HuH-7 (cell line): ENCODE data around the gene PGLYRP1.
A peak's percentile ranks its signal among the peaks of the same experiment; 100 is the strongest.

ENCODE experiments used
- DNase-seq: peaks from one replicate; pipeline ENCODE4 v3.0.0; 2011; ENCODE audit warnings: low spot score

PGLYRP1 gene

DNA sequence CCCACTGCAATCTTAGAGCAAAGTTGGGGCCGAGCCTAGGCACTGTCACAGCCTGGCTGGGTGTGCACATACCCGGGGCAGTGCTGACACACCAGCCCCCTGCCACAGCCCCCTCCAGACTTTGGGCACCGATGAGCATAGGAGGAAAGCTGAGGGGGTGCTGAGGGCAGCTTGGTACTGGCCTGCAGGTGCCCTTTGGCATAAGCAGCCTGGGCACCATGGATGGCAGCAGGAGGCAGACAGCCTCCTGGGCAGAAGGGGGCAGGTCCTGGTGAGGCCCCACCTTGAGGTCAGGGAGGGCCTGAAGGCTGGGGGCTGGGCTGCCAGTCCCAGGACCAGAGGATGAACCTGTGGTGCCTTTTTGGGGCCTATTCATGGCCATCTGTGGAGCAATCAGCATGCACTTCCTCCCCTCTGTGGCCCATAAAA lies 9.8 kb upstream of the PGLYRP1 start:
- no peak for DNase-seq

DNA sequence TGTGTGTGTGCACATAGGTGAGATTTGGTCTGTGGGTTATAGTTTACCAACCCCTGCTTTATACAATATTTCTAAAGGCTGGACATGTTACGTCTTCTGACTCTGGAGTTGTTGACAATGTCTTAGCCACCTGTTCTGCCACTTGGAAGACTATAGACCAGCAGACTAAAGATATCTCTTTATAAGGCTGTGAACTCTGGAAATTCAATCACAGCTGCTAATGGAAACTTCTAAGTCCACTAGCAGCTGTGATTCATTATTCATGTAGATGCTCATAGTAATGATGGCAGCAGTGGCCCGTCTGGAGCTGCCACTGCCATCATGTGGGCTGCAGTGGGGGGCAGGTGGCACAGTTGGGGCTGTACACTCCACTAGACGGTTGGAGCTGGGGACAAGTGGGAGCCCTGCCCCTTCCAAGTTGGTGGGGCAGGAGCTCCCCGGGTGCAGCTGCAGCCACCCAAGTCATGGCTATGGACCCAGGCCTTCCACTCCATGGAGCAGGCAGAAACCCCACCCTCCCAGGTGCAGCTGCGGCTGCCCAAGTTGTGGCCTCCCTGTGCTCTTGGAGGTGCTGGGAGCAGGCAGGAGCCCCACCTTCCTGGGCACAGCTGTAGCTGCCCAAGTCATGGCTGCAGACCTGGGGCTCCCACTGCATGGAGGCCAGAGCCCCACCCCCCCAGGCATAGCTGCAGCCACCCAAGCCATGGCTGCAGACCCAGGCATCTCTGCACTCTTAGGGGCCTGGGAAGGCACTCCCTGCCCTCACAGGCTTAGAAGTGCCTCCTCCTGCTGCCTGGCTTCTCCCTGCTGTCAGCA lies 9.1 kb upstream of the PGLYRP1 start:
- DNase-seq: no peak

DNA sequence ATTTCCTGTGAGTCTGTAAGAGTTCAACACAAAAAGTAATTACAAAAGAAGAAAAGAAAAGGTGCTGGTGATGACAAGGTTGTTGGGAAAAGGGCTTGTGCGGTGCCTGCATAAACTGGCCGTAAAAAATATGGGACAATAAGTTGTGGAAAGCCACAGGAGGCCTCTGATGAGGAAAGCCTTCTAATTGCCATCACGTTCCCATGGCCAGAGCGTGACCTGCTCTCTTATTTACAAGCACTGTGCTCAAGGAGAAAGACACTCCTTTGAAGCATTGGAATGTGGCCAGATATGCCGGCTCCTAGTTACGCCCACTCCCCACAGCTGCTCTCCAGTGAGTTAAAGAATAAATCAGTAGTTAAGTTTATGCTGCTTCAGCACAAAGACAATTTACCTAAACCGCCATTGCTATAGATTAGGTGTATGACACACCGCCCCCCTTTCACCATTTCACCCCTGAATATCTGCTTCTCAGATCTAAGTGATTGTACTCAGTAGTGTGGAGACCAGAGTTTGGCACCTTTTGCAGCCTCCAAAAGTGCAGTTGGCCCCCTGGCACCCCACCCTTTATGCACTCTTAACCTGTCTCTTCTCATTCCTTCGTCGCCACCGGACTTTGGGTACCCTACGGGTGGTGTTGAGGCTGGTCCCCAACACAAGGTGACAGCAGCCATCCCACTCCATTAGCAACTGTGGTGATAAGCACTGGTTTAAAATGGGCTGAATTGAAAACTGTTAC lies 8.1 kb upstream of the PGLYRP1 start:
- no peak for DNase-seq

DNA sequence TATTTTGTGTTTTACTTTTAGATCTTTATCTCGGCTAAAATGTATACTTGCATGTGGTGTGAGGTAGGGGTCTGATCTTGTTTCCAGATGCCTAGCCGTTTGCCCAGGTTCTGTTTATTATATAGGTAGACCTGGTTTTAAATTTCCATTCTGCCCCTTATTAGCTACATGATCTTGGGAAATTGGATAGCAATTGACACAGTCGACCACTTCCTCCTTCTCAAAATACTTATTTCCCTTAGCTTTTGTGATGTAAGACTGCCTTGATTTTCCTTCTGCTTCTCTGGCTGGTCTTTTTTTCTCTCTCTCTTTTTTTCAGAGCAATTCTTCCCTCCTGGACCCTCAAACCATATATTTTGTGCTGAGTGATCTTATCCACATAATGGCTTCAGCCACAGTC lies 3.0 kb upstream of the PGLYRP1 start:
- DNase-seq: no peak

DNA sequence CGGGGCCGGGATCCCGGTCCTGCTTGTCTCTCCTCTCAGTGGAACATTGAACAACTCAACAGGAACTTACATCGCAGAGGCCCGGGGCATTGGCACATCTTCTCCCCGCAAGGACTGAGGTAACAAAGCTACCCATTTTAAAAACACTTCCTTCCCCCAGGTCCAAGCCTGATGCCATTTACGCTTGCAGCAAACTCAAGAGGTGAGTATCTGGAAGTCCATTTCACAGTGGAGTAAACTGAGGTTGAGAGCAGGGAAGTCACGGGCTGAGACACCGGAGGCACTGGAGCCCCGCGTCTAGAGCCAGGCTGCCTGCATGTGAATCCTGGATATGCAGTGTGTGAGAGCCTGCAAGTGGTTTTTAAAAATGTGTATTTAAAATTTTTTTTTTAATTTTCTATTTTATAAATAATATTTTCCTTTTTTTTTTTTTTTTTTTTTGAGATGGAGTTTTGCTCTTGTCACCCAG lies 492 bp upstream of the PGLYRP1 start:
- no peak for DNase-seq

DNA sequence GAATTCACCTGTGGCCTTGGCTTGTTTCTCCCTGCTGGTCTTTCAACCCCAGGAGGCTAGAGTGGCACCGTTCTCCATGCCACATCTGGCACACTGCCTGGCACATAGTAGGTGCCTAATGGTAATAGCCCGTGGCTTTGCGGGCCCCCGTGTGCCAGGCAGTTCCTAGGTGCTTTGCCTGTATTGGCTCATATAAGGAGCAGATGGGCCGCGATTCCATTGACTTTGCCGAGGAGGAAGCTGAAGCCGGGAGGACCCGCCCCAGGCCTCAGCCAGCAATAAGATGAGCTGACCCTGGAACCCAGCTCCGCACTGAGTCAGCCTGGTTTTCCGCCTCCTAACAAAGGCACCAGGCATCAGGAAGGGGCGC lies 807 bp downstream of the PGLYRP1 start:
- DNase-seq: no peak

DNA sequence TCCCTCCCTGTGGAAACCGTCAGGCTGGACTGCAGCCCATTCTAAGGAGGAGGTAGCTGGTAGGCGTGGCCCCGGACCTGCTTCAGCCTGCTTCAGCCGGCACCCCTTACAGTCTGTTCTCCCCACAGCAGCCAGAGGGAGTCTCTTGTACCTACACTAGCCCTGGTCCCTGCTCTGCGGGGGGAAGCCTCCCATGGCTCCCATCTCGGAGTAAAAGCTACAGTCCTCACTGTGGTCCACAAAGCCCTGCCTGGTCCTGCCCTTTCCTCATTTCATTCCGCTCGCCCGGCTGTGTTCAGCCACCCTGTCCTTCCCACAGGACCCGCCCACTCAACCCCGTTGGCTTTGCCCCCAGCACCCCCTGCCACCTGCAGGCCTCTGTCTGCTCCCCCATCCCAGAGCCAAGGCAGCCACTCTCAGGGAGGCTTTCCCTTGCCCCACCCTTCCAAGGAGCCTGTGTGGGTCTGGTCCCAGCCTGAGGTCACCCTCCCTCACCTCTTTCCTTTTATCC lies 1.3 kb downstream of the PGLYRP1 start:
- no peak for DNase-seq

DNA sequence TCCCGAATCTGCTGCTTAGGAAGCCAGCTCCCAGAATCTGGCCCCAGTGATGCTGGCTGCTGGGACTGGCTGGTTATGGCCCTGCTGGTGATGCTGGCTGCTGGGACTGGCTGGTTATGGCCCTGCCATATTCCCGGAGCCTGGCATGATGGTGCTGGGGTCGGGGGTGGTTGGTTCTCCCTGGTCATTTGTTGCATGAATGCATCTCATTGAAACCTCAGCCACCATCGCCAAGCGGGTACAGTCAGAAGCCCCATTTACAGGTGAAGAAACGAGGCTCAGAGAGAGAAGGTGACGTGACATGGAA lies 2.1 kb downstream of the PGLYRP1 start:
- no peak for DNase-seq

DNA sequence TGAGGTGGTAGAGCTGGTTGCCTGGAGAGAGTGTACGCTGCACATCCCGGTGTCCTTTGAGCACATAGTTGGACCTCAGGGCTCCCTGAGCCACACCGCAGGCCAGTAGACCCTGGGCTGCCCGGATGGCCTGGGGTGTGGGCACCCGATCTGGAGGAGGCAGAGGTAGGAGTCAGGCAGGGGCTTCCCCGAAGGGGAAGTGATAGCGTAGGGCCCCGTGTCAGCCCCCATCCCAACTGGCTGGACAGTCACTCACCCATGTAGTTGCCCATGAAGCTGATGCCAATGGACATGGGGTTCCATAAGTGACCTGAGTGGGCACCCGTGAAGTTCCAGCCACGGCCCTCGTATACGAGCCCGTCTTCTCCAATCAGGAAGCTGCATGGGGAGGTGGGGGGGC lies 3.6 kb downstream of the PGLYRP1 start:
- no peak for DNase-seq

DNA sequence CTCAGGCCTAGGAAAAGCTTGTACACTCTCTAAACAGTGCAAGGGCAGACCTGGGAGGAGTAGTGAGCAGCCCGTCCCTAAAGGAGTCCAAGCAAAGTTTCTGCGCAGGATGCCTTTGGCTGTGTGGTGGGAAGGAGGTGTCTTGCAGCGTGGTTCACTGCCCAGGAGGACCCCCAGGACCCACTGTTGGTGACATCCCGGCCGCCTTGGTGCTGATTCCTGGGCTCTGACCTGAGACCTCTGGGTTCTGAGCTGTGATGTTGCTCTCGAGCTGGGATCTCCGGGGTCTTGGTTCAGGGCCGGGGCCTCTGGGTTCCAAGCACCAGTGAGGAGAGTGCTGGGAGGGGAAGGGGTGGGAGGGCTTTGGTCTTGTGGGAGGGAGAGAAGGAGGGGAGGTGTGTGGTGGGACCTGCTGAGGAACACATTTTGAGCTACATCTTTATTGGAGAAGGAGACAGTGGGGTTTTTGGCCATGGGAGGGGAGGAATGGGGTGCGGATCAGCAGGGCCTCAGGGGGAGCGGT lies 4.1 kb downstream of the PGLYRP1 start:
- DNase-seq: no peak

DNA sequence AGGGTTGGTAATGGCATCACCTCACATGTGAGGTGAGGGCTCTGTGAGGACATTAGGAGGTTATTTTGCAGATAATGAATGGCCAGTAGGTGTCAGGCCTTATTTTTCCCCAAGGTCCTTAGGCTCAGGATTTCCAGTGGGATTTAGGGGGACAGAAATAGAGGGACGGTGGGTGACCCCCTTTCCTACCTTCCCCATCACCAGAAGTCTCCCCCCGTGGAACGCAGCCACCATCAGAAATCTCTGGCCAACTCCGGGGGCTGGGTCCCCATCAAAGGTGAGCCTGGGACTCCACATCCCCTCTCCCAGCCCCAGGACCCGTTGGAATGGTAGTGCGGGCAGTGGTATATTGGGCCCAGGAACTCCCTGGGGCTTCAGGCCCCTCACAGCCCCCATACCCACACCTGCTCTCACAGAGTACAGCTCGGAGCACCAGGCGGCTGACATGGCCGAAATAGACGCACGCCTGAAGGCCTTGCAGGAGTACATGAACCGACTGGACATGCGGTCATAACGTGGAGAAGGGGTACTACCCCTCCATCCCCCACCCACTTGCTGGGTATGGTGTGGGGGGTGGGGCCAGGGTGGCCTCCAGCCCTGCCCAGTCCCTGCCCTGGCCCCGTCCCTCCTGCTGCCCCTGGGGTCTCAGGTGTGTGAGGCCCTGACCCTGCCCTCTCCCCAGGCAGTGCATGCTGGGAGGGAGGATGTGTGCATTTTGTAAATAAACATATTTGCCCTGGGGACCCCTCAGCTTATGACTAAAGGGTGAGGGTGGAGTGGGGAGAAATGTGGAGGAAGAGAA lies 4.8 kb downstream of the PGLYRP1 start:
- DNase-seq: no peak

DNA sequence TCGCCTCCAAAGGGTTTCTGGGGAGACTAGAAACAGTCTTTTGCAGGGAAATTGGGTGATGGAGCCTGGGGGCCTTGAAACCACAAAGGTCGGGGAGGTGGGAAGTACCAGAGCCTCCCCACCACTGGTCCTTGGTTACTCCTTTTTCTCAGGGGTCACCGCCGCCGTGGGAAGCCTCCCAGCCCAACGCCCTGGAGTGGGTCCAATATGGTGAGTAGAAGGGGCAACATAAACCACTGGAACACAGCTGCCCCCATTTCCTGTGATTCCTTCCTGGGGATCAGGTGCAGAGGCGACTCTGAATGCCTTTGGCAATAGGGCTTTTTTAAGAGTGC lies 5.8 kb downstream of the PGLYRP1 start:
- no peak for DNase-seq

DNA sequence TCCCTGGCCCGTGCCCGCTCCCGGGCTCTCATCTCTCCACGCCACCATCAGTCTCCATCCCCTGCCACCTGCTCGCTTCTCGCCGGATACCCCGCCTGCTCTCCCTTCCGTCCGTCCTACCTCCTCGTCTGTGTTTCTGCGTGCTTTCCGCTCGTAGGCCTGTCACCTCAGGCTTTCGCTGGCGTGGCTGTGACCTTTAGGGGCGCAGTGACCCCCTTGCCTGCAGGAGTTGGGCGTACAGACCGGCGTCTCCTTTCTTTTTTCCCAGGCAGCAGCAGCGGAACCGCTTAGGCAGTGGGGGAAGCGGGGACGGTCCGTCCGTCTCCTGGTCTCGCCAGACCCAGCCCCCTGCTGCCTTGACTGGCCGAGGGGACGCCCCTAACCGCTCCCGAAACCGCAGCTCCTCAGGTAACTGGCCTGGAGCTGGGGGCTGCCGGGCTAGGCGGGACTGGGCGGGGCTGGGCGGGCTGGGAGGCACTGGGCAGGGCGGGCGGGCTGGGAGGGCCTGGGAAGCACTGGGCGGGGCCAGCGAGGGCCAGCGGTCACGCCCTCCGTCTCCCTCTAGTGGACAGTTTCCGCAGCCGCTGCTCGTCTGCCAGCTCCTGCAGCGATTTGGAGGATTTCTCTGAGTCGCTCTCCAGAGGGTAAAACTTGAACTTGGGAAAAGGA lies 6.3 kb downstream of the PGLYRP1 start:
- DNase-seq: peak; percentile 90

DNA sequence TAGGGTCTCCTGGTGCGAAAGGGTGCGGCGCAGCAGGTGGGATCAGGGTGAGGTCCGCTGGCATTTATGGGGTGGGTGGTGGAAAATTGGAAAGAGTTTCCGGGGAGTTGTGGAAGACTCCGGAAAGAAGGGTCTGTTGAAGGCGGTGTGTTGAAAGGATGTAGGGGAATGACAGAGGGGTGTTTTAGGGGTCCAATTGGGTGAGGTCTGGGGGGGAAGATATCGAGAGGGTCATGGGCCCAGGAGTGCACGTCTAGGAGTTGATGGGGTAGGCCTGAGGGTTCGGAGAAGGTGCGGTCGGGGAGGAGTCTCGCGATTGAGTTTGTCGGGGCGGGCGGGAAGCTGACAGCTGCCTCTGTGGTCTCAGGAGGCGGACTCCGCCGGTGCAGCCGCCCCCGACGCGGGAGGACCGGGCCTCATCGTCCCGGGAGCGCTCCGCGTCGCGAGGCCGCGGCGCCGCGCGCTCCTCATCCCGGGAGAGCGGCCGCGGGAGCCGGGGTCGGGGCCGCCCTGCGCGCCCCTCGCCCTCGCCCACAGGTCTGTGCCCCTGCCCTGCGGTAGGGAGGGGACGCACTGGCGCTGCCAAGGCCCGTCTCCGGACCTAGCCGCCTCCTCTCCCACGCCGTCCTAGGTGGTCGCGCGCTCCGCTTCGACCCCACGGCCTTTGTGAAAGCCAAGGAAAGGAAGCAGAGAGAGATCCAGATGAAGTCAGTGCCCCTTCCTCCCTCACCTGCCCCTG lies 7.0 kb downstream of the PGLYRP1 start:
- DNase-seq: no peak

DNA sequence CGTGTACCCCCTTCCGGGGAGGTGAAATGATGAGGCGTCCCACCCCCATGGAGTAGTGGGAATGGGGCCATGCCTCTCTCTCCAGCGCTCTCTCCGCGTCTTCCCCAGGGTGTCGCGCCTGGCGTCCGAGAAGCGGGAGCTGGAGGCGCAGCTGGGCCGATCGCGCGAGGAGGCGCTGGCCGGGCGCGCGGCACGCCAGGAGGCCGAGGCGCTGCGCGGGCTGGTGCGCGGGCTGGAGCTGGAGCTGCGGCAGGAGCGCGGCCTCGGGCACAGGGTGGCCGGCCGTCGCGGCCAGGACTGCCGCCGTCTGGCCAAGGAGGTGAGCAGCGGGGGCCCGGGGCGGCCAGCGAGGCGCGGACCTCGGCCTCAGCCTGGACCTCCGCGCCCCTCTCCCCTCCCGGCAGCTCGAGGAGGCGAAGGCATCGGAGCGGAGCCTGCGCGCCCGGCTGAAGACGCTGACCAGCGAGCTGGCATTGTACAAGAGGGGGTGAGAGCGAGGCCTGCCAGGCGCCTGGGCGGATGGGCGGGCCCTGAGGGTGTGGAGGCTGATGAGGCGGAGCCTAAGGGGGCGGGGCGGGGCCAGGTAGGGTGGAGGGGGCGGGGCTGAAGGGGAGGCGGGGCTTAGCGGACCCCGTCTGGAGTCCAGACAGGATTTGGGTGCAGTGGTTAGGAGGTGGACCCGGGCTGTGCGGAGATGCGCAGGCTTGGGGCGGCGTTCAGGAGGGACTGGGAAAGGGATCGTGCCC lies 7.7 kb downstream of the PGLYRP1 start:
- no peak for DNase-seq

DNA sequence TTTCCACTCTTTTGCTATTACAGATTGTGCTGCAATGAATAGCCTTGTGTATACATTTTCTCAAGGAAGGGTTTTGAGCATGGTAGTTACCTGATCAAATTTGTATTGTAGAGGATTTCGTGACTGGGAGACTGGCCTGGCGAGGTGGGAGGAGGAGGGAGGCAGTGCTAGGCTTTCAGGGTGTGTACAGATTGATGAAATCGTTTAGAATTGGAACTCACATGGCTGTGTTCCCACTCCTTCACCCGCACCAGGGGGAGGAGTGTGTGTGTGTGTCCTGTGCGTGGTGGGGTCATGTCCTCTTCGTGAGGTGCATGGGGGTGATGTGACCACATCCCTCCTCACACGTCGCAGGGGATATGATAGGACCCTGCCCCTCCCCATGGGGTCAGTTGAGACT lies 8.3 kb downstream of the PGLYRP1 start:
- no peak for DNase-seq

DNA sequence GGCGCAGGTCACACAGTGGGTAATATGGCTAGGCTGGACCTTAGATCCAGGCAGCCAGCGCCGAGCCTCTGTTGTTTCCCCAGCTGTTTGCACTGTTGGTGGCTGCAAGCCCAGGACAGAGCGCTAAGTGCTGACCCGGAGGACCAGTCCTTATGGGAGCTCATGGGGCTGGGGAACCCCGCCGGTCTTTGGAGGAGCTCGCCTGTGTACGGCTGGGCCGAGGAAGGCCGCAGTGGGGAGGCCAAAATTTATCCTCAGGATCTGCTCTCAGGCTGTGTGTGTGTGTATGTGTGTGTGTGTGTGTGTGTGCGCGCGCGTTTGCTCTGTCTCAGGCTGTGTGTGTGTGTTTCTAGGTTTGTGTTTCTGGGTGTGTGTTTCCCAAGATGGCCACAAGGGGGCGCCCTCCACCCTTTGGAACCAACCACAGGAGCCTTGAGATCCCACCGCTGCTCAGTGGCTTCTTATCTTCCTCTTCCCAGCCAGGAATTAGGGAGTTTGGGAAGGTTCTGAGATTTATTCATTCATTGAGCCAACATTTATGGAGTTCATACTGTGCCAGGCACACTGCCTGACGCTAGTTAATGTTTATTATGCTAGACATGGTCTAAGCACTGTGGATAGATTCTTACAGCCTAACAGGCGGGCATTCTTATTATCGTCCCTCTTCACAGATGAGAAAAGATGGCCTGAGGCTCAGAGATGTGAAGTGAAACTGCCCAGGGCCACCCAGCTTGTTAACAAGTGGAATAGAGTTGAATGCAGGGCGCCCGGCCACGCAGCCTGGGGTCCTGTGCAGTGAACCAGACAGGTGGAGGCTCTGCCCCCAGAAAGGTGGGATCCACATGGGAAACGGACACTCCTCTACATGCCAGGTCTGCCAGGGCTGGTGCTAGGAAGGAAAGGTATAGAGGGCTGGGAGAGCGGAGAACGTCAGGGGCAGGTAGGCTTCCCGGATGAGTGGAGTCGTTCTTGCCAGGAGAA lies 13.0 kb downstream of the PGLYRP1 start:
- peak; percentile 82 for DNase-seq

DNA sequence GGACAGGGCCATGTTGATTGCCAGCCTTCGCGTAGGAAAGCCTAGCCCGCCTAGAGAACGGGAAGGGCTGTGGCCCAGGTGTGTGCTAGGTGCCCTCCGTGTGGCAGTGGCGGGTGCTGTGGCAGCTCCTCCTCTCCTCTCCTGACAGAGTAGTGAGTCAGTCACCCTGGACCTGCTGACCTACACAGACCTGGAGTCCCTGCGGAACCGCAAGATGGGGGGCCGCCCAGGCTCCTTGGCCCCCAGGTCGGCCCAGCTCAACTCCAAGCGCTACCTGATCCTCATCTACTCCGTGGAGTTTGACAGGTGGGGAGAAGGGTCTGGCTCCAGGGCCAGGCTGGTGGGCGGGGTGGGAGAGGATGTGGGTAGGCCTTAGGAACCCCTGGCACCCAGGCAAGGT lies 16.4 kb downstream of the PGLYRP1 start:
- DNase-seq: no peak

DNA sequence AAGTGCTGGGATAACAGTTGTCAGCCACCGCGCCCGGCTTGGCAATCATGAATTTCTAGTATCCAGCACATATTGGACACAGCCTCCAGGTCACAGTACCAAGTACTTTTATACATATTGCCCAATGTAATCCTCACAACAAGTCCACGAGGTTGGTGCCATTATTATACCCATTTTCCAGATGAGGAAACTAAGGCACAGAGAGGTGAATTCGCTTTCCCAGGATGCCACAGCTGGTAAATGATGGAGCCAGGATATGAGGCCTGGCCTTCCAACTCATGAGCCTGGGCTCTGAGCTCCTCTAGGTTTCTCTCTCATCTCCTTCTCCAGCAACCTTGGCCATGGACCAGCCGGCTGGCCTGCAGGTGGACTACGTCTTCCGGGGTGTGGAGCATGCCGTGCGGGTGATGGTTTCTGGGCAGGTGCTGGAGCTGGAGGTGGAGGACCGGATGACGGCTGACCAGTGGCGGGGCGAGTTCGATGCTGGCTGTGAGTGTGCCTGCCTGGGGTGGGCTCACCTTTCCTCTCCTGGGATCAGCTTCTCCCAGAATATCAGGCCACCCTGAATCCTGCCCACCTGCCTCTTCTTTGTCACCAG lies 20.1 kb downstream of the PGLYRP1 start:
- no peak for DNase-seq
